ENCODE results near the gene FHIT.
A peak's percentile ranks its signal among the peaks of the same experiment; 100 is the strongest.
"Not testable (repeated sequence)": the region's sequence is repeated elsewhere in the genome, so short reads cannot be mapped to it uniquely, and the experiment has no call there.

FHIT gene

DNA sequence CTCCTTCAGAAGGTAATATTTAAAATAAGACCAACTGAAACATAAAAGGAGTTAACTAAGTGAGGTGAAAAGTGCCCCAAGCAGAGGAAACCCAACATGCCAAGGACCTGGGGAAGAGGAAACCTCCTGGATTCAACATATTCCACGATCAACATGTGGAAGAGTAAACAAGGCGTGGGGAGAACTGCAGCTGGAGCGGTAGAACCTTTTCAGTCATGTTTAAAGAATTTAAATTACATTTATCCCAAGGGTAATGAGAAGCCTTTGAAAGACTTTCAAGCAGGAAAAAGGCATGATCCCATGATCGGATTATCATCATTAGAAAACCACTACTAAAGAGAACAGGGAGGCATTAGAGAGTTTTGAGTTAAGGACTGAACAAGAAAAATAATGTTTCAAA lies 330.7 kb downstream of the FHIT start:
- no peak for DNase-seq (ENCODE audit: low read depth, low spot score)

GRCh38 chr3:60919296-60919695 lies 332.0 kb downstream of the FHIT start:
- no peak for DNase-seq (ENCODE audit: low read depth, low spot score)

DNA sequence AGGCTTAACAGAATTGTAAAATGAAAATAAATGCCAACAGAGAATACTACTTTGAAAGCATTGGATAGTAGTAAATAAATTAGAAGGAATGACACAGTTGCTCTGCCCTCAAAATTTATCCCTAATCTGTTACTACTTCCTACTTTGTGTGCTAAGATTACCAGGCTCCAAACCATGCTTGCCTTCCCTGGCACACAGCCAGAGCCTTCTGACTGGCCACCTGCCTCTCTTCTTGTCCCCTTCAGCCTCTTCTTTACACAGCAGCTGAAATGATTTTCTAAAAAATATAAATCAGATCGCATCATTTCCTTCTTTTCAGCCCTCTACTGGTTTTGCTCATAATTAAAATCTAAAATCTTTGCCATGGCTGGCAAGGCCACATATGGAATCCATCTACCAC lies 334.1 kb downstream of the FHIT start:
- no peak for DNase-seq (ENCODE audit: low read depth, low spot score)

GRCh38 chr3:60916546-60916945 lies 334.7 kb downstream of the FHIT start:
- no peak for DNase-seq (ENCODE audit: low read depth, low spot score)

- no peak for DNase-seq (ENCODE audit: low read depth, low spot score)
Observed at GRCh38 chr3:60913474-60913873, 337.8 kb downstream of the FHIT start.

- no peak for DNase-seq (ENCODE audit: low read depth, low spot score)
Observed at GRCh38 chr3:60912876-60913275, 338.4 kb downstream of the FHIT start.

GRCh38 chr3:60912142-60912541 lies 339.1 kb downstream of the FHIT start:
- DNase-seq (ENCODE audit: low read depth, low spot score) = no peak

DNA sequence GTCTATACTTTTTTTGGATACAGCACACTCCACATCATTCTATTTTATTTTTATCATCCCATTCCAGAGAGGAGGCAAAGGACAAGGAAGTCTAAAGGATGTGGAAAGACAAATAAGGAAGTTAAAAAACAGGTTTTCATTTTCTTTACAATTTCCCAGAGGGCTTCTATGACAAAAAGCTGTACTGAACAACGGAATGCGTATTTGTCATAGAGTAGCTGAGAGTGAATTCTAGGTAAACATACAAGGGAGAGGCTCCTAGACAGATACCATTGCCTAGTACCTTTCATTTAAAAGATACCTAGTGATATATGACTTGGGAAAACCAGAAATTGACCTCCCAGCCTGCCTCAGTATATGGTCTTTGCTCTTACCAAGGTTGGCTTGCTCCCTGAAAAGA lies 341.7 kb downstream of the FHIT start:
- DNase-seq (ENCODE audit: low read depth, low spot score) = no peak

- DNase-seq (ENCODE audit: low read depth, low spot score) = no peak
Observed at GRCh38 chr3:60906283-60906682, 345.0 kb downstream of the FHIT start.

DNA sequence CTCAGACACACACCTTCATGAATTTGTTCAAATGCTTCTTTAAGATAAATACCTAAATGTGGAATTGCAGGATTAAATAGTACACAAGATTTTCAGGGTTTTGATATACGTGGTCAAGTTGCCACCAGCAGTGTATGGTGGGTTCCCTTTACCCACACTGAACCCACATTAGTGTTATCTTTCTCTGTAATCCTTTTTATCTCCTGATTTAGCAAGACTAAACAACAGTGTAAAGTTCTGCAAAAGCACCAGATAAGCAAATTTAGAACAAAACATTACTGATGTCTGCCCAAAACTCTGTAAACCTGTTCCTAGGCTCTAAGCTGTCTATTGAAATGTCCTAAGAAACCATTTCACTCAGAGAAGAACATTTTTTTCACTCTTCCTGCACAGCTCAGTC lies 352.9 kb downstream of the FHIT start:
- no peak for DNase-seq (ENCODE audit: low read depth, low spot score)

DNA sequence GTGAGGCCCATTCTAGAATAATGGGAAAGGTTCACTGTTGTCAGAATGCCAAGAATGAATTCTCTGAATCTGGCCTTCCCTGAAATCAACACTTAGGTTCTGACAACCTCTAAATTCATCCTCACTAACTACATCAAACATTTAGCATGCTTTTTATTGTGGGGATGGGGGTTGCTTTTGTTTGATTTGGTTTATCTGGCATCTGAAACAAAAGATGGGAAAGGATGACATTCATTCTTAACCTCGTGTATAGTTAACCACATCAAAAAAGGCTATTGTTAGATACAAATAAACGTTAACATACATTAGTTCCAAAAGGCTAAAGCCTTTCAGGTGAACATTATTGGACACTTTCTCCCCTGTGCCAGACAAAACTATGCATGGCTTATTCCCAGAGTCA lies 357.3 kb downstream of the FHIT start:
- peak; percentile 6 for DNase-seq (ENCODE audit: low read depth, low spot score)

- no peak for DNase-seq (ENCODE audit: low read depth, low spot score)
Observed at GRCh38 chr3:60890226-60890625, 361.0 kb downstream of the FHIT start.

- not testable (repeated sequence) for DNase-seq (ENCODE audit: low read depth, low spot score)
Observed at GRCh38 chr3:60888952-60889351, 362.3 kb downstream of the FHIT start.

- DNase-seq (ENCODE audit: low read depth, low spot score) = no peak
Observed at GRCh38 chr3:60887574-60887973, 363.7 kb downstream of the FHIT start.

- no peak for DNase-seq (ENCODE audit: low read depth, low spot score)
Observed at GRCh38 chr3:60886518-60886917, 364.7 kb downstream of the FHIT start.

DNA sequence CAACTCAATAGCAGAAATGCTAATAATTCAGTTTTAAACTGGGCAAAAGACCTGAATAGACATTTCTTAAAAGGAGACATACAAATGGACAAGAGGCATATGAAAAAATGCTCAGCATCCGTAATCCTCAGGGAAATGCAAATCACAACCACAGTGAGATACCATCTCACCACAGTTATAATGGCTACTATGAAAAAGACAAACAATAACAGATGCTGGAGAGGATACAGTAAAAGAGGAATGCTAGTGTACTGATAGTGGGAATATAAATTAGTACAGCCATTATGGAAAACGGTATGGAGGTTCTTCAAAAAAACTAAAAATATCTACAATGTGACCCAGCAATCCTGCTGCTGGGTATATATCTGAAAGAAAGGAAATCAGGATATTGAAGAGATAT lies 367.2 kb downstream of the FHIT start:
- no peak for DNase-seq (ENCODE audit: low read depth, low spot score)

- no peak for DNase-seq (ENCODE audit: low read depth, low spot score)
Observed at GRCh38 chr3:60877188-60877587, 374.1 kb downstream of the FHIT start.

DNA sequence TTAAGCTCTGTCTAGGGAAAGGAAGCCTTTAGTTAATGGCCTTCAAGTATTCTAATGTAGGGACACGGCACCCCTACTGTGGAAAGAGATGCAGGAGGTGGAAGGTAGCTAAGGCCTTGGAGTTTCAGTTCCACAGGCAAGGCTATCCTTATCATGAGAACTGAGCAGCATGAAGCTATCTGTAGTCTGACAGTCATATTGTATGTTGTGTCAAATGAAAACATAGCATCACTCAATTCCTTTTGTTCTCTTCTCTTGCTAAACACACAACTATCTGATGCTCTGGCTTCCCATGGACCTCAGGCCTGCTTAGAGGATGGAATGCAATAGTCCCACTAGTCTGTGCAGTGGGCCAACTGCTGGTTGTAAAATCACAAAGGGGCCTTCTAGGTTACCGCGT lies 380.9 kb downstream of the FHIT start:
- no peak for DNase-seq (ENCODE audit: low read depth, low spot score)

DNA sequence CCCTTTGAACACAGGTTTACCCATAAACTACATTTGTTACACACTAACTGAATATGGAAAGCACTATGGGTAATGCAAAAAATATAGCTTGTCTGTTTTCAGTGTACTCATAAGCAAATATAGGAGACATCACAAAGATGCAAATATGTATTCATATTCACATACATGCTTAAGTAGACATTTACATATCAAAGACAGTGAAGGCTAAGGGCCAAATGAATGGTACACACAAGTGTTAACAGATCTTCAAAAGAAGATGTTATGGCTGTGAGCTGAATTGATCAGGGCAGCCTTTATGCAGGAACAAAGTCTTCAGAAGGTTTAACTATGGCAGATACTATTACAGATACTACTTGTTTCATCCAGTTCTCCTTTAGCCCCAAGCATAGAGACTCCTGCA lies 384.1 kb downstream of the FHIT start:
- no peak for DNase-seq (ENCODE audit: low read depth, low spot score)

GRCh38 chr3:60856257-60857046 lies 394.8 kb downstream of the FHIT start:
- DNase-seq (ENCODE audit: low read depth, low spot score) = no peak

GRCh38 chr3:60855250-60855649 lies 396.0 kb downstream of the FHIT start:
- no peak for DNase-seq (ENCODE audit: low read depth, low spot score)

DNA sequence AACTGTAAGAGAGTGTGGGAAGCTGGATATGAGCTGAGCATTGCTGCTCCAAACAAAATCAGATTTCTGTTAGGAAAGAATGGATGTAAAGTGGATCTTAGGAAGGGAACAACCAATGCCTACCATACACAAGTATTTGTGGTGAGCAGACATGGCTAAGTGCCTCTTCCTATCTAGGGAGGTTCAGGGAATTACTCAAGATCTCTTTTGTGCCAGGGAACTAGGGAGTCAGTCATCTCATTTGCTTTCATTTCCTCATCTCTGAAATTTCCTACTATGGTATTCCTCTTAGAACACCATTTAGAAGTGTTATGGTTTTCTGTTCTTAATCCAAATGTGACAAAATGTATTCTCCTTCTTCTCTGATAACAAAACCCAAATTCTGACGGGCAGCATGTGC lies 396.5 kb downstream of the FHIT start:
- DNase-seq (ENCODE audit: low read depth, low spot score) = no peak

GRCh38 chr3:60847791-60848190 lies 403.5 kb downstream of the FHIT start:
- DNase-seq (ENCODE audit: low read depth, low spot score) = no peak

DNA sequence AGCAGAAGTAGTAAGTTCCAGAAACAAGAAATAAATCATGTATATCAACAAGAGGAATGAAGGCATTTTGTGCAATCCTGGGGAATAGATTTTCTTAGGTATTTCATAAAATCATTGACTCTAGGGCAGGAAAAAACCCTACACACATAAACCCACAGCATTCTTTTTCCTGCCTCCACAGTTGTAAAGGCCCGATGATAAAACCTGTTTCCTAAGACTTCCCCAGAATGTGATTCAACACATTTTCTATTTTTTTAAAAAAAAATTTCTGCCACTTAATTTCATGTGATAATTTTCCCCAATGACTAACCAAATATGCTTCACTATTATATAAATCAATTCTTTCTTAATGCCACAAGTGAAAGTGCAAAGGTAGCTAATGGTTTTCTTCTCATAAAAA lies 407.0 kb downstream of the FHIT start:
- no peak for DNase-seq (ENCODE audit: low read depth, low spot score)

All from astrocyte of the hippocampus (primary cell).